SIG-M5 treated with dmso at 0.1 percent for 504 hours (cell line): ENCODE data around the gene STAT4.
A peak's percentile ranks its signal among the peaks of the same experiment; 100 is the strongest.
"Not testable (repeated sequence)": the region's sequence is repeated elsewhere in the genome, so short reads cannot be mapped to it uniquely, and the experiment has no call there.

ENCODE experiments used
- DNase-seq: peaks from one replicate; lab custom pipeline; 2025; ENCODE audit not compliant: unreplicated experiment; lab: John Stamatoyannopoulos, UW

The STAT4 gene

DNA sequence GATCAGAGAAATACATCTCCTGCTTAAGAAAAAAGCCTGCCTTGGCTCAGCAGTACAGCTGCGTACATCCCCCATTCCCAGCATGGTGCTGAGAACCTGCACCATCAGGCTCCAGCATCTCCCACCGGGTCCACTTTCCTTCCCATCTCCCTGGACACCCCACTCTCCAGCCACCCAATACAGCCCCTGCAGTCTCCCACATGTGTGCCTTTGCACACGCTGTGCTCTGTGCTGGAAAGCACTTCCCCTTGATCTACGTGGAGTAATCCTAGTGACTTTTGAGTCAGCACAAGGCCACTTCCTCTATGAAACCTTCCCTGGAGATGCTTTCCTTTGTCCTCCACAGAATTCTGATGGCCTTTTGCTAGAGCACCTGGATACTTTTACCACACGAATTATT is 153.8 kb downstream of the STAT4 start:
- DNase-seq = peak; percentile 79

DNA sequence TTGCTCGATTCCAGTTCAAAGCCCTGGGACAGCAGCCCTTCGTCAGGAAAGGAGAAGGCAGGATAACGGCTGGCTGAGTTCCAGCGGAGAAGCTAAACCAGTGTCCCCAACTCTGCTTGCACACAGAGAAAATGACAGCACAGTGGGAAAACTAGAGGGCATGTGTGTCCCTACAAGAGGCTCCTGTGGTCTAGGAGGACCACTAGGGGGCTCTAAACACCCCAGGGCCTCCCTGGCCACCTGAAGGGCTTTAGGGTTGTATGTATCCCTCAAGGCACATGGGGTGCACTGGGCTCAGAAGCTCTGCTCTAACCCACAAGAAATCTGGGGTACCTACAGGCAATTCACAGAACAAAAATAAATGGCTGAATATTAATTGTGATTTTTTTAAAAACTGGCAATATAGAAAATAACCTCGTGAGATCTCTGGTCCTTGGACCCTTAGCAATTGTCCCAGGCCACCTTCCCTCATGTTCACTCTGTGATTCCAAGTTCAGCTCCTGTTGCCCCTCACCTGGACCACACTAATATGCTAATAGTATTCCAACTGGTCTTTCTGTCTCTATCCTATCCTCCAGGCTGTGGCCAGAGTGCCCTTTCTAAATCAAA is 154.4 kb downstream of the STAT4 start:
- peak; percentile 36 for DNase-seq

DNA sequence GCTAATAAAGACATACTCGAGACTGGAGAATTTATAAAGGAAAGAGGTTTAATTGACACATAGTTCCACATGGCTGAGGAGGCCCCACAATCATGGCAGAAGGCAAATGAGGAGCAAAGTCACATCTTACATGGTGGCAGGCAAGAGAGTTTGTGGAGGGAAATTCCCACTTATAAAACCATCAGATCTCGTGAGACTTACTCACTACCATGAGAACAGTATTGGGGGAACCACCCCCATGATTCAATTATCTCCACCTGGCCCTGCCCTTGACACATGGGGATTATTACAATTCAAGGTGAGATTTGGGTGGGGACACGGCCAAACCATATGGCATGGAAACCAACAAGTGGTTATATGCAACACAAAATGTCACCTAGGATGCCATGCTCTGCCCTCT is 155.5 kb downstream of the STAT4 start:
- DNase-seq = not testable (repeated sequence)

DNA sequence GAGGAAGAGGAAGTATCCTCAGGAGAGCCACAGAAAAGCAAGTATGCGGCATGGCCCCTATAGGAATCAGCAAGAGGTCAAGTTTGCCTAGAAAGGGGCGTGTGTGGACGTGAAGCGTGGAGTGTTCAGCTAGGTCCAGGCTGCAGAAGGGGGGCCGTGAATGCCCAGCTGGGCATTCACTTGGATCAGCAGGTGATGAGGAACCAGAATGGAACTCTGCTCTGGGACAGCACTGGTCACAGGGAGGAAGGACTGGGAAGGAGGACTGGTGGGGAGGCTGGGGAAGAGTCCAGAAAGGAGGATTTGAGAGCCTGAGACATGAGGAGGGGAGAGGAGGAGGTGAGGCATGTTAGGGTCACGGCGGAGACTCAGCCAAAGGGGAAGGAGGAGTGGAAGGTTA is 156.6 kb downstream of the STAT4 start:
- DNase-seq = no peak

DNA sequence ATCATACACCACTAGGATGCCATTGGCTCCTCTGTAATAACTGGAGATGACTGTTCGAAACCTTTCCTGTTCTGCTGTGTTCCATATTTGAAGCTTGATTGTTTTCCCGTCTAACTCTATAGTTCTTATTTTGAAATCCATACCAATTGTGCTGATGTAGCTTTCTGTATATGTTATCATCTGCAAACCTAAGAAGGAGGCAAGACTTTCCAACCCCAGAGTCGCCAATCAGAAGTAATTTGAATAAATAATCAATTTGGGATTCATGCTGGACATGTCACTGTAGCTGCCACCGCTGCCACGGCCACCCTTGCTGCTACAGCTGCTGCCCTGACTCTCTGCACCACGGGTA is 157.5 kb downstream of the STAT4 start:
- no peak for DNase-seq

DNA sequence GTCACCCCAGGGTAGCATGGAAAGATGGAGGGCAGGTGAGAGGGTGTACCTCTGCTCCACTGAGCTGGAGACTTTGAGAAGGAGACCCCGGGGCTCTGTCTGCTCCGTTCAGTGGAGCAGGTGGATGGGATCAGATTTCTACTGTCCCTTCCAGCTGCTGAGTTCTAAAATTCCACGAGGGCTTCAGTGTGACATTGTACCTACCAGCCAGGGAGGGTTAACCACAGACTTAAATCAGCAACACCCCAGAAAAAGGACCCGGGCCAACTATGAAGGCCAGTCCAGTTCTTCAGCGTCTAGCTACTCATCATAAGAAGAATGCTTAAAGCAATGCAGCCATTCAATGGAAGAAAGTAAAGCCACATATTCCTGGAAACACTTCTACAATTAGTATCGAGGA is 160.7 kb downstream of the STAT4 start:
- DNase-seq = no peak

DNA sequence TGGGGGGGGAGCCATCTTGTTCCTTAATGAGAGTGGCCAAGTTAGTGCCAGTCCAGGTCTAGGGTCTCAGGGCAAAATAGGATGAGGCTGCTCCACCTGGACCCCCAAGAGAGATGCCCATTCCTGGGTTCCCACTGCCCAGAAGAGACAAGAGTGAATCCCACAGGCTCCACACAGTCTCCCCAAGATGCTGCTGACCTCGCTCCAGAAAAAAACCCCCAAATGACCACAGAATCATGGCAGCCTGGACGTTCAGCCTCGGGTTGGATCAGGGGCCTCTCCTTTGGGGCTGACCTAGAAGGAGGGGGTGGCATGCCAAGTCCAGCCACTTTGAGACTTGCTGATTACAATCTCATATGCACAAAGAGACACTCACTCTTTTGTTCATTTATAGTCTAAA is 161.9 kb downstream of the STAT4 start:
- DNase-seq = no peak

DNA sequence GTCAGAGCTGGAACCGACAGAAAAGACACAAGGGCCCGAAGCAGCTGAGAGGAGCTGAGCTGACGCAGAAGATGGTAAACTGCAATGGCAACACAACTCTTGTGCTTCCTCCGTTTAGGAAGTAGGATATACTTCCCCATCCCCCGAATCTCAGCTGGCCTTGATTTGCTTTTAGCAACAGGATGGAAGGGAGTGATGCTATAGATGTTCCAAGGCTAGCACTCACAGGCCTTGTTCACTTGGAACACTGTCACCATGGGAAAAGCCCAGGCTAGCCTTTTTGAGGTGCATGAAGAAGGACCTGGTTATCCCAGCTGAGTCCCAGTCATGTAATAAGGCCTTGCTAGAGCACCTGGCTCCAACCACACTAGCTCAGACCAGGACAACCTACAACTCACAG is 162.9 kb downstream of the STAT4 start:
- DNase-seq = no peak

DNA sequence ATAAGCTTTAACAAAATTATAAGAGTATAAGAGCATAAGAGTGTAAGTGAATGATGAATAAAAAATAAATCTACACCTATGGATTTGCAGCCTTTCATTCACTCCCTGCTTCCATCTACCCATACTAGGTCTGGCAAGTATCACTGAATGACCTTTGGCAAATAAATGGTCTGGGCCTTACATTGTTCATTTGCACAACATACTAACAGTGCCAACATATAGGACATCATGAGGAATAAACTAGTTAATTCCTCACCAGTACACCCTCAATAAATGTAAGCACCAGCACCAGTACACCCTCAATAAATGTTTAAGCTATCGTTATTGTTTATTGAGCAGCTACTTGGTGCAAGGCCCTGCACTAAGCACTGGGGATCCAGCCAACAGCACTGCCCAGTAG is 163.7 kb downstream of the STAT4 start:
- DNase-seq = no peak

DNA sequence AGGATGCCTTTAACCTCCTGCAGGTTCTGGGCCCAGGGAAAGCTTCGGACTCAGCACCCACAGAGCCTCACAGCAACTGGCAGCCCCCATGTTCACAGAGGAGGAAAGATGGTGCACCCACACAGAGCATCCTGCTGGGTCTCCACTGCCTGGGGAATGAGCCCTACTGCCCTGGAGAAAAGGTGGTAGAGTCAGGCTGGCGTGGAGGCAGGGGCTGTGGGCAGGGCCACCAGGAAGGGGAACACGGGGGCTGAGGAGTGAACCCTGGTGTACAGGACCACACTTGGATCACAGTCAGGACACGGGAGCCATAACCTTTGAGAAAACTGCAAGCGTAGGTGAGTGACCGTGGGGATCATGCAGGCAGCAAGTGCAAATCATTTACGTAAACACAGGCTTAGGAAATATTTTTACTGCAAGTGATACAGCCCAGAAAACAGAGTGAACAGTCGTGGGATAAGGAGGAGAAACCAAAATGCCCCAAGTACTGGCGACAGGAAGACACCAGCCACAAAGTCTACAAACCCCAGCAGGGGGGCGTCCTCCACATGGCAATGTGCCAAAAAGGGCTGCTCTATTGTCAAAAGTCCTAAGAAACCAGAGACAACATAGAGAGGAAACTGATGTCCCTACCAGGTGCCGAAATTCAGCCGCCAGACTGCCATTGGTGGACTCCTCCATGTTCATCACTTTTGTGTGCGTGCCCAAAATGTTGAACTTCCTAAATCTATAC is 164.4 kb downstream of the STAT4 start:
- DNase-seq = no peak

DNA sequence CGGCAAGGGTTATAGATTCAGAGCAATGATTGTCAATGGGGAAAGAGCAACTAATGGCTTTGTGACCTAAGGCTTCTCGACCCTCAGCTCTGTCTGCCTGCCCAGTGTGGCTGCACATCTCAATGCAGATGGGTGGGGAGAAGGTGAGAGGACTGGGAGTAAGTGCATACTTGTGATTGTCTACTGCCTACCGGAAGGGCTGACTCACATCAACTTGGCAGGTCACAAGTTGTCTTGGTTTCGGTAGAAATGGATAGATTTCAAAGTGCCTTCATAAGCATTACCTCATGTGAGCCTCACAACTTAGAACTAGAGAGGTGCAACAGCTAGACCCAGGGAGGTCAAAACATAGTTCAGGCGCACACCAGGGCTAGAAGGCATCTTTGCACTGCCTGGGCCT is 166.2 kb downstream of the STAT4 start:
- DNase-seq = no peak

DNA sequence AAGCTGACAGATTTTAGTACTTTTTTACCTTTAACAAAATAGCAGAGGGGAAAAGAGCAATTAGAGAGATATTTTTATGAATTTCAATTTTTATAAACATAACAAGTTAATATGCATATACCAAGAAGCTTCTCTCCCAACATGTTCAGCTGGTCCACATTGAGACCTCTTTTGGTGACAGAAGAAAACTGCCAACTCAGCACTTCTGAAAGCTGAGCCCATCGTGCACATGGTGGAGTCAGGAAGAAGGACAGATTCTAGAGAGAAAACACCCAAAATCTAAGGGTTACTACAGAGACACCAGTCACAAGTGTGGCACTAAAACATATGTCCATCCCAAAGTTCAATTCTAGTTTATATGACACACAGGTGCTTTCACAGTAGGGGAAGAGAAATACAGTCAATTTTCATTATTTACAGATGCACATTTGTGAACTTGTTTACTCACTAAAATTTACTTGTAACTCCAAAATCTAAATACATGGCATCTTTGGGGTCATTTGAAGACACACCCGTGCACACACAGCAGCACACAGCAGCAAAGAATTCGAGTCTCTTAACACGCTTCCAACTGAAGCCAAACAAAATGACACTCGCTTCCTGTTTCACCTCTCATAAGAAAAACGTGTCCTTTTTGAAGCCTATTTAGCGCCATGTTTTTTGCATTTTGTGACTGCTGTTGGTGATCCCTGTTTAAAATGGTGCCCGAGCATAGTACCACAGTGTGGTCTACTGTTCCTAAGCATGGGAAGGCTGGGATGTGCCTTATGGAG is 168.3 kb downstream of the STAT4 start:
- no peak for DNase-seq

DNA sequence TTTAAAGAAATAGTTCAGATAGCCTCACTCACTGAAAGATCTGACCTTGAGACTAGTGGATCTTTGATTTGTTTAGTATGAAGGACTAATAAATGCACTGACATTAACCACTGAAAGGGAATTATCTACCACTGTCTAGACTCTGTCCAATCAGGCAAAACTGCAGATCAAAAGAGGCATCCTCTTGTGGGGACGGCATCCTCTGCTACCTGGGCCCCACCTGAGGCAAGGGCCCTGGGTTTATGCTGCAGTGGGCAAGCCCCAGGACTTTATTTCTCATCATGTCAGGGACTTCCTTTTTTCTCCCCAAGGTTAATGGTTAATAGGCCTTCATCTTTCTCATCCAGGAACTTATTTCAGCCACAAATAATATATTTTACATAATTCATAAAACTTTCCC is 169.1 kb downstream of the STAT4 start:
- DNase-seq = no peak

DNA sequence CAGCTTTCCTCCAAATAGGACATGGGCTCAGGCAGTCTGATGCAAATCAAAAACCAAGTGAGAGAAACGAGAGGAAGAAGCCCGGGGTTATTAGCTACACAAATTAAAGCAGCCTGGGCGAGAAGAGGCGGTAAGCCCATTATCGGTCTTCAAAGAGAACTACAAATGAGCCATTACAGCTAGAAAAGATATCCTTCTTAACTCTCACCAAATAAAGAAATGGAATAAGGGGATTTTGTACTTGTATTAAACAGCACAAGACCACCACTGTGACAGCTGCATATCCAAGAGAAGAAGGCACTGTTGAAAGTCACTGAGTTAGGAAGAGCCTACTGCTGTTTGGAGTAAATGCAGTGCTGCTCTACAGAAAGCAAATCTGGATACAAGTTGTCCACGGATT is 169.5 kb downstream of the STAT4 start:
- no peak for DNase-seq

DNA sequence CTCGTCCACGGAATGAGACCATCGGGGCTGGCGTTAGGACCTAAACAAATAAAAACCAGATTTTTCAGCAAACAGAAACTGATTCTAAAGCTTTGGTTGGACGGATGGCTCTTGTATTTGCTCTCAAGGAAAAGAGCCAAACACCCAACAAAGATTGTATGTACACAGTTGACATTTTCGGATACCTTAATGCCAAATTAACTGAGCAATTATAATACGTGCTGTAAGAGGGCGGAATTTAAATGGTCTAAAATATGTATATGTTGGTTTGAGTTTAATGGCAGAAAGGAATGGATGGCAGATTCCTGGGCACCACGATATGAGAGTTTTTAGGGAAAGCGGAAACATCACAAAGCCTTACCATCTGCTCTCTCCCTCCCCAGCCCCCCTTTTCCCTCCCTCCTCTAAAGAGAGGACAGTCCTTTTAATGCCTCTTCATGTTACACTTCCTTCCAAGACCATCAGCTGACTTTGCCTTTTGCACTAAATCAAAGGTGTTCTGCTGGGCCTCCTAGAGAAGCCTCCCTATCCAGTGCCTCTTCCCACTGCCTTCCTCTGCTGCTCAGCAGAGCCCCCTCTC is 170.1 kb downstream of the STAT4 start:
- no peak for DNase-seq

DNA sequence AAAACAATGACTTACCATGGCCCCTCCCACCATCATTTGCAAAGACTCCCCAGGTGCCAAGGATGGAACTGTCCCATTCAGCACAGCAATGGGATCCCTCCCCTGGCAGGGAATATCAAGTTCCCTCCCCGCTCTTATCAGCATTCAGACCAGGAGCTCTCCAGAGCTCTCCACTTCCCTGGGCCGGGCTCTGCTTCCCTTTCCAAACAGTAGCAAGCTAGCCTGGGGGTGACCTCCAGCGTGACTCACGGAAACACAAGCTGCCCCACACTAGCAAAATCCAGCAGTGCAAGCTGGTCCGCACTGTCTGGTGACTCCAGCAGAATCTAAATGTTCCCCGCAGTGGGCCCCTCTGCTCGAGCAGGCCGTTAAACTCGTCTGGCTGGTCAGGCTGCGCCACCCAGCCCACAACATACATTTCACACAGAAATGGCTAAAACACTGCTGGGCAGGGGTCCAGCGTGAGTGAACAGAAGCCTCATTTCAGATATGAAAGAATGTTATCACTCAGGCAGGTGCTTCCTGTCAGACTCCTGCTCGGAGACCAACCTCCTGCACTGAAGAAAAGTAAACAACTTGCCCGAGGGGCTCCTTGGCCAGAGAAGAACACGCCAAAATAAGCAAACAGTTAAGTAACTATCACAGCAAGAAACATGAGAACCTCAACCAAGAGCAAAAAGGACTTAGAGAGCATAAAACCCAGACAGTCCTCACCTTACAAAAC is 170.7 kb downstream of the STAT4 start:
- DNase-seq = peak; percentile 11
